GM12892 (cell line): Measurements from ENCODE around the gene STPG3.

ENCODE experiments used
- POLR2A ChIP-seq: IDR thresholded peaks from 2 replicates; pipeline ENCODE4 v1.6.1; 2011; ENCODE audit warnings: low read depth, low read length, control low read depth
- POLR2AphosphoS5 ChIP-seq: IDR thresholded peaks from 2 replicates; pipeline ENCODE4 v1.6.1; 2011; ENCODE audit warnings: low read depth, low read length, control low read depth

GRCh38 chr9:137281345-137282116 is 30.4 kb downstream of the STPG3 start:
- TF ChIP-seq POLR2AphosphoS5 (no peak), POLR2A (no peak)
